MM.1S (cell line): ENCODE measurements around the gene WFIKKN1.
A peak's percentile ranks its signal among the peaks of the same experiment; 100 is the strongest.

Experiments used
- DNase-seq: peaks from one replicate; pipeline ENCODE4 v3.0.0-alpha.2; 2015
- H2AFZ ChIP-seq: fragments of 300-600 bp; sonication (generic); 2 replicates; pipeline ENCODE4 v1.6.0; 2016; ENCODE audit warnings: antibody characterized with exemption, low read length
- H3F3A ChIP-seq: fragments of 300-600 bp; sonication (generic); 2 replicates; pipeline ENCODE4 v1.6.1; 2016; ENCODE audit warnings: mild to moderate bottlenecking, antibody characterized with exemption, low read length, moderate library complexity, mixed read lengths; ENCODE audit not compliant: insufficient read depth
- H3K27ac ChIP-seq: fragments of 300-600 bp; sonication (generic); 2 replicates; pipeline ENCODE4 v1.5.1; 2016; ENCODE audit warnings: mild to moderate bottlenecking, low read length
- H3K27me3 ChIP-seq: fragments of 300-600 bp; sonication (generic); replicated peaks from 2 replicates; pipeline ENCODE4 v1.6.0; 2016; ENCODE audit warnings: low read length; ENCODE audit not compliant: insufficient read depth
- H3K36me3 ChIP-seq: fragments of 300-600 bp; sonication (generic); replicated peaks from 2 replicates; pipeline ENCODE4 v1.6.1; 2016; ENCODE audit warnings: mild to moderate bottlenecking, low read length, mixed read lengths; ENCODE audit not compliant: insufficient read depth
- H3K4me1 ChIP-seq: fragments of 300-600 bp; sonication (generic); 2 replicates; pipeline ENCODE4 v1.6.1; 2016; ENCODE audit warnings: low read length, mixed read lengths
- H3K4me2 ChIP-seq: fragments of 300-600 bp; sonication (generic); 2 replicates; pipeline ENCODE4 v1.6.0; 2016; ENCODE audit warnings: low read depth, low read length
- H3K4me3 ChIP-seq: fragments of 300-600 bp; sonication (generic); 2 replicates; pipeline ENCODE4 v1.5.1; 2016; ENCODE audit warnings: low read length, mixed read lengths
- H3K79me2 ChIP-seq: fragments of 300-600 bp; sonication (generic); 2 replicates; pipeline ENCODE4 v1.6.1; 2016; ENCODE audit warnings: mixed run types, low read length, mixed read lengths
- H3K9ac ChIP-seq: fragments of 300-600 bp; sonication (generic); 2 replicates; pipeline ENCODE4 v1.6.1; 2016; ENCODE audit warnings: low read length, mixed read lengths
- H3K9me2 ChIP-seq: fragments of 300-600 bp; sonication (generic); replicated peaks from 2 replicates; pipeline ENCODE4 v1.6.1; 2016; ENCODE audit warnings: mild to moderate bottlenecking, low read length, mixed read lengths; ENCODE audit not compliant: insufficient read depth
- H3K9me3 ChIP-seq: fragments of 300-600 bp; sonication (generic); replicated peaks from 2 replicates; pipeline ENCODE4 v1.6.1; 2016; ENCODE audit warnings: mild to moderate bottlenecking, low read length, mixed read lengths; ENCODE audit not compliant: insufficient read depth
- H4K20me1 ChIP-seq: fragments of 300-600 bp; sonication (generic); 2 replicates; pipeline ENCODE4 v1.6.1; 2016; ENCODE audit warnings: mild to moderate bottlenecking, low read length, moderate library complexity, mixed read lengths; ENCODE audit not compliant: insufficient read depth
- CTCF ChIP-seq: fragments of 300-600 bp; sonication (generic); IDR thresholded peaks from 2 replicates; pipeline ENCODE4 v1.5.1; 2016; ENCODE audit warnings: antibody characterized with exemption, low read length, mixed read lengths
- EZH2 ChIP-seq: fragments of 300-600 bp; sonication (generic); optimal IDR thresholded peaks from 2 replicates; pipeline ENCODE3; 2017; ENCODE audit warnings: low read depth, mild to moderate bottlenecking, antibody characterized with exemption, low read length, mixed read lengths
- EZH2phosphoT487 ChIP-seq: fragments of 300-600 bp; sonication (generic); IDR thresholded peaks from 2 replicates; pipeline ENCODE4 v1.6.1; 2018; ENCODE audit warnings: antibody characterized with exemption, low read length

Gene WFIKKN1

GRCh38 chr16:636206-637080 is 5.7 kb downstream of the WFIKKN1 start, which contains the start of gene METTL26:
Gene METTL26, minus strand, starts transcription at chr16:636305. Its CDS starts 15 bp downstream, at chr16:636290.
- TF ChIP-seq CTCF: no peak
- TF ChIP-seq EZH2phosphoT487: no peak
- TF ChIP-seq EZH2: no peak
- 0 out of 2 replicates have a peak, but pooled peaks cover 11% of the 10 kb centered on the region for H3K4me1 ChIP-seq
- peaks cover 11% of the 10 kb centered on the region for H3F3A ChIP-seq
- H3K27me3 ChIP-seq: no peaks in the 10 kb centered on the region
- peak within 1 kb of the TSS; percentile 92 for H3K27ac ChIP-seq
- H3K36me3 ChIP-seq: no peaks in the 10 kb centered on the region
- peak within 1 kb of the TSS; percentile 85 for H3K9ac ChIP-seq
- no peaks in the 10 kb centered on the region for H4K20me1 ChIP-seq
- peak within 1 kb of the TSS; percentile 95 for H3K4me3 ChIP-seq
- peak; percentile 96 for DNase-seq
- H3K4me2 ChIP-seq: peak within 1 kb of the TSS; percentile 99
- H3K9me3 ChIP-seq: no peaks in the 10 kb centered on the region
- H3K79me2 ChIP-seq: peaks cover 22% of the 10 kb centered on the region
- no peaks in the 10 kb centered on the region for H3K9me2 ChIP-seq
- peak within 1 kb of the TSS; percentile 91 for H2AFZ ChIP-seq

GRCh38 chr16:637081-638018 is 6.6 kb downstream of the WFIKKN1 start:
- DNase-seq: peak; percentile 86
- Histone ChIP-seq H3K9me2 (no peaks in the 10 kb centered on the region), H3K9me3 (no peaks in the 10 kb centered on the region), H3K79me2 (peaks cover 28% of the 10 kb centered on the region), H2AFZ (peak overlapping the region; percentile 57; the same call in 1 of the 2 replicates), H3K36me3 (no peaks in the 10 kb centered on the region), H3K4me2 (peak overlapping the region; percentile 51; the same call in 1 of the 2 replicates), H3K27ac (peak overlapping the region; percentile 92; the same call in 1 of the 2 replicates), H3K9ac (peak overlapping the region; percentile 85; the same call in 1 of the 2 replicates), H3F3A (peaks cover 11% of the 10 kb centered on the region), H3K4me1 (0 out of 2 replicates have a peak, but pooled peaks cover 11% of the 10 kb centered on the region), H4K20me1 (no peaks in the 10 kb centered on the region), H3K4me3 (peak overlapping the region; percentile 95), H3K27me3 (no peaks in the 10 kb centered on the region)
- TF ChIP-seq CTCF: no peak
- TF ChIP-seq EZH2phosphoT487: no peak
- no peak for TF ChIP-seq EZH2

GRCh38 chr16:638034-638543 is 7.3 kb downstream of the WFIKKN1 start:
- TF ChIP-seq EZH2phosphoT487 (no peak), CTCF (no peak), EZH2 (no peak)
- Histone ChIP-seq H3K79me2 (peaks cover 35% of the 10 kb centered on the region), H3K27me3 (no peaks in the 10 kb centered on the region), H3K4me1 (0 out of 2 replicates have a peak, but pooled peaks cover 12% of the 10 kb centered on the region), H3K36me3 (no peaks in the 10 kb centered on the region), H3K9ac (no peak overlapping the region), H3K9me2 (no peaks in the 10 kb centered on the region), H3F3A (peaks cover 17% of the 10 kb centered on the region), H4K20me1 (no peaks in the 10 kb centered on the region), H3K4me3 (no peak overlapping the region), H3K4me2 (no peak overlapping the region), H2AFZ (no peak overlapping the region), H3K9me3 (no peaks in the 10 kb centered on the region), H3K27ac (no peak overlapping the region)
- DNase-seq: no peak
